ENCODE measurements around the gene CRIP1. TPM values are rescaled to one million over a fixed set of nuclear protein-coding genes. Genes with fewer than 3 reads are reported as not detected.
A peak's percentile ranks its signal among the peaks of the same experiment; 100 is the strongest.

The CRIP1 gene
- total and polyA plus RNA-seq, 7 donors: 4.9 to 403 (median 24.3) TPM

- 54 to 66% methylated on average over 20 of the region's 20 CpGs for WGBS, 2 donors
Observed at GRCh38 chr14:105488781-105489541, 2.3 kb downstream of the CRIP1 start.

DNA sequence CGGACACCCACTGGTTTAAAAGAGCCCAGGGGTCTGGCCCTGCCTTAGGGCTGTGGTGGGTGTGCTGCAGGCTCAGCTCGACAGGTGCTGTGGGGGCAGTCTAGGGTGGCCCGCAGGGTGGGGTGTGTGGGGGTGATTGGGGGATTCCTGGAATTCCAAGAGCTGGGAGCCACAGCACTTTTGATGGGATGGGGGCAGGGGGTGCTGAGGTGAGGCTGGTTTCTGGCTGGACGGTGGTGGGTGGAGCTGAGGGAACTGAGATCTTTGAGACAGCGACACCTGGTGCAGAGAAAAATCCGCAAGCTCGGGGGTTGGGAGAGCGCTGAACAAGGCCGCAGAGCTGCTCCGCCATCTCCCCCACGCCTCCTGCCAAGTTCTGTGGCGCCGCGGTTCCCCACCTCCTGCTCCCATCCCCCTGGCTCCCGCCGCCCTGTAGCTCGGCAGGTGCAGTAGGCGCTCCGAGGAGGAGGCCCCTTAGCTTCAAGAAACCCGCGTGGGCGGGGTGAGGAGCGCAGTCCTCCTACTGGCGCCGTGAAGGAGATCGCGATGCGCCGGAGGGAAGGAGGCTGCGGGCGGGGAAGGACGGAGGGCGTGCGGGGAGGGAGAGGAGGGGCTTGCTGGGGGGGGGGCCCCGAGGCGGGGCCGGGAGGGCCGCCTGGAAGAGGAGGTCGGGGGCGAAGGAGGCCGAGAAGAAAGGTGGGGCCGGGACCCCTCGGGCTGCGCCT is 3.0 kb downstream of the CRIP1 start:
- TF ChIP-seq, protein P1, sequence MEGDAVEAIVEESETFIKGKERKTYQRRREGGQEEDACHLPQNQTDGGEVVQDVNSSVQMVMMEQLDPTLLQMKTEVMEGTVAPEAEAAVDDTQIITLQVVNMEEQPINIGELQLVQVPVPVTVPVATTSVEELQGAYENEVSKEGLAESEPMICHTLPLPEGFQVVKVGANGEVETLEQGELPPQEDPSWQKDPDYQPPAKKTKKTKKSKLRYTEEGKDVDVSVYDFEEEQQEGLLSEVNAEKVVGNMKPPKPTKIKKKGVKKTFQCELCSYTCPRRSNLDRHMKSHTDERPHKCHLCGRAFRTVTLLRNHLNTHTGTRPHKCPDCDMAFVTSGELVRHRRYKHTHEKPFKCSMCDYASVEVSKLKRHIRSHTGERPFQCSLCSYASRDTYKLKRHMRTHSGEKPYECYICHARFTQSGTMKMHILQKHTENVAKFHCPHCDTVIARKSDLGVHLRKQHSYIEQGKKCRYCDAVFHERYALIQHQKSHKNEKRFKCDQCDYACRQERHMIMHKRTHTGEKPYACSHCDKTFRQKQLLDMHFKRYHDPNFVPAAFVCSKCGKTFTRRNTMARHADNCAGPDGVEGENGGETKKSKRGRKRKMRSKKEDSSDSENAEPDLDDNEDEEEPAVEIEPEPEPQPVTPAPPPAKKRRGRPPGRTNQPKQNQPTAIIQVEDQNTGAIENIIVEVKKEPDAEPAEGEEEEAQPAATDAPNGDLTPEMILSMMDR (IDR thresholded peaks at IDR 0.05): peak; percentile 56 to 69 (median 66)
- TF ChIP-seq EP300 (IDR thresholded peaks at IDR 0.05) (no peak), POLR2A (IDR thresholded peaks at IDR 0.05) (peak in 1 of 2 donors; percentile 13), POLR2AphosphoS5 (IDR thresholded peaks at IDR 0.05) (peak in 2 of 4 donors; percentile 43 to 51)

More at GRCh38 chr14:105488781-105489541, 2.3 kb downstream of the CRIP1 start:
- no peak for DNase-seq
- TF ChIP-seq POLR2AphosphoS5 (IDR thresholded peaks at IDR 0.05) (no peak), EP300 (IDR thresholded peaks at IDR 0.05) (no peak), POLR2A (IDR thresholded peaks at IDR 0.05) (no peak)
- TF ChIP-seq, protein P1 (IDR thresholded peaks at IDR 0.05): no peak
- Histone ChIP-seq H3K27ac (peak overlapping the region; percentile 91 to 99 (median 95)), H3K4me1 (peaks cover 0 to 66% (median 60%) of the 10 kb centered on the region in 4 donors), H3K9me3 (no peaks in the 10 kb centered on the region), H3K36me3 (no peaks in the 10 kb centered on the region), H3K4me3 (peak overlapping the region in 2 of 4 donors; percentile 64 to 76), H3K27me3 (peaks cover 3 to 32% (median 27%) of the 10 kb centered on the region in 3 donors)
- intact Hi-C loops (cut with DNase I): loop anchor here (2.0 kb wide), 1 partner anchor 118 kb away; no protein-coding TSS in a partner anchor

GRCh38 chr14:105490267-105490571 is 3.5 kb downstream of the CRIP1 start:
- intact Hi-C loops (cut with DNase I): loop anchor here (1.0 to 2.0 kb wide), 2 partner anchors 9 to 71 kb away; partner anchors contain the start of gene MTA1
- Histone ChIP-seq H3K27me3 (peaks cover 3 to 32% (median 27%) of the 10 kb centered on the region in 3 donors), H3K4me3 (peak overlapping the region; percentile 37 to 76 (median 67)), H3K36me3 (no peaks in the 10 kb centered on the region), H3K27ac (peak overlapping the region; percentile 91 to 99 (median 95)), H3K4me1 (peaks cover 0 to 55% (median 50%) of the 10 kb centered on the region in 4 donors), H3K9me3 (no peaks in the 10 kb centered on the region)
- 0% methylated on average over 33 of the region's 33 CpGs for whole genome bisulfite sequencing, 2 donors
- TF ChIP-seq, protein P1 (IDR thresholded peaks at IDR 0.05): no peak
- TF ChIP-seq POLR2AphosphoS5 (IDR thresholded peaks at IDR 0.05) (no peak), POLR2A (IDR thresholded peaks at IDR 0.05) (no peak), EP300 (IDR thresholded peaks at IDR 0.05) (no peak)
- no peak for DNase-seq

More for the DNA sequence above, 3.0 kb downstream of the CRIP1 start:
- Histone ChIP-seq H3K9me3 (no peaks in the 10 kb centered on the region), H3K36me3 (no peaks in the 10 kb centered on the region), H3K4me1 (peaks cover 0 to 59% (median 53%) of the 10 kb centered on the region in 4 donors), H3K27me3 (peaks cover 3 to 32% (median 27%) of the 10 kb centered on the region in 3 donors), H3K27ac (peak overlapping the region; percentile 91 to 99 (median 95)), H3K4me3 (peak overlapping the region; percentile 37 to 76 (median 67))
- peak; percentile 94 for DNase-seq
- intact Hi-C loops (cut with DNase I): loop anchor here (1.0 to 2.0 kb wide), 3 partner anchors 8 to 119 kb away; partner anchors contain the start of gene MTA1
- 1 to 2% methylated on average over 44 of the region's 44 CpGs for WGBS, 2 donors

DNA sequence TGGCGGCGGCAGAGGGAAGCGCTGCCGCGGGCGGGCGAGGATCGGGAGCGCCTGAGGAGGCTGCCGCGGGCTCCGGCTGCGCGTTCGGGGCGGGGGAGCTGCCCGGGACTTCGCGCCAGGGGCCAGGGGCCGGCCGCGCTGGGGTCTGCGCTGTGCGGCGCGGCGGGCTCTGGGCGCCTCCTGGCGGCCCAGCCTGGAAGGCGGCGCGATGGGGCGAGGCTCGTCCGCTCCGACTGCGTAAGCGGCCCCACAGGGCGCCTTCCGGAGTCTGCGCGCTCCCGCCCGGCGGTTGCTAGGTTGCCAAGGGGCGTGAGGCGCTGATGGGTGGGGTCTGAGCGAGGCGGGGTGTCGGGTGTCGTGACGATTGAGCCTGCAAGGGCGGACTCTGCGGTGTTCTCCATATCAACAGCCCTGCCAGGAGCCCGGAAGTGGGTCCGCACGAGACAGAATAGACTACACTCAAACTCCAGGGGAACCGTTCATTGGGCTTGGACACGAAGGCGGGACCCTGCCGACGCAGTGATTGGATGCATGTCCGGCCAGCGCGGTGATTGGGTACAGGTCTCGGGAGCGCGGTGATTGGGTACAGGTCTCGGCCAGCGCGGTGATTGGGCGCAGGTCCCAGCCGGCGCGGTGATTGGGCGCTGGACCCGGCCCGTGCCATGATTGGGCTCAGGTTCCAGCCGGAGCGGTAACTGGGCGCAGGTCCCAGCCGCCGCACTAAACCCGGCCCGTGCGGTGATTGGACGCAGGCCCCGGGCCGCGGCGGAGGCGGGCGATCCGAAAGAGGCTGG is 4.1 kb downstream of the CRIP1 start, which contains the start of gene TEDC1:
TEDC1 (plus strand) TSS at position 675 of the 794 bp plus-strand sequence. CDS start 130 bp downstream, outside the sequence.
- peak within 1 kb of the TSS; percentile 91 to 99 (median 95) for H3K27ac ChIP-seq
- H3K4me1 ChIP-seq: peaks cover 0 to 52% (median 49%) of the 10 kb centered on the region in 4 donors
- peak within 1 kb of the TSS; percentile 37 to 85 (median 73) for H3K4me3 ChIP-seq
- peaks cover 3 to 27% (median 24%) of the 10 kb centered on the region in 3 donors for H3K27me3 ChIP-seq
- 0% methylated on average over 94 of the region's 94 CpGs for WGBS, 2 donors
- no peaks in the 10 kb centered on the region for H3K9me3 ChIP-seq
- peak; percentile 100 for DNase-seq
- TF ChIP-seq POLR2A (IDR thresholded peaks at IDR 0.05) (no peak), EP300 (IDR thresholded peaks at IDR 0.05) (peak in 1 of 4 donors; percentile 3), POLR2AphosphoS5 (IDR thresholded peaks at IDR 0.05) (peak in 3 of 4 donors; percentile 39 to 68 (median 52))
- TF ChIP-seq, protein P1 (IDR thresholded peaks at IDR 0.05): peak; percentile 11 to 79 (median 24)
- no peaks in the 10 kb centered on the region for H3K36me3 ChIP-seq
- intact Hi-C loops (cut with DNase I): loop anchor here (1.0 to 2.0 kb wide), 4 partner anchors 9 to 72 kb away; partner anchors contain the start of gene MTA1

All from sigmoid colon (tissue), 7 donors.